H1 (cell line): ENCODE data around the gene GDNF. TPM values are rescaled to one million over a fixed set of nuclear protein-coding genes. Genes with fewer than 3 reads are reported as not detected.

Source experiments
- CTCF ChIA-PET: fragments of 300-600 bp; sonication (Branson Sonifier 250); formaldehyde crosslinking; loops from one replicate; lab custom pipeline; 2021; ENCODE audit not compliant: partially characterized antibody; lab: Charles Lee
- POLR2A ChIA-PET: fragments of 300-600 bp; sonication (Branson Sonifier 250); formaldehyde crosslinking; loops from one replicate; lab custom pipeline; 2021; ENCODE audit warnings: inconsistent platforms; ENCODE audit not compliant: partially characterized antibody; lab: Charles Lee
- DNase-seq, 2 experiments: peaks; one replicate each; pipeline versions ENCODE4 v3.0.0 to v3.0.0-alpha.2; 2010 to 2022; ENCODE audit warnings: low spot score in 2 of 2, low read depth in 1 of 2, mixed read lengths in 1 of 2
- FAIRE-seq: peaks from 2 replicates; lab custom pipeline; 2011; peaks lifted over from hg19 to GRCh38; lab: Jason Lieb, UNC
- H2AFZ ChIP-seq: 2 replicates; pipeline ENCODE4 v1.8.1; 2012; ENCODE audit warnings: low read length, inconsistent platforms
- H2AK5ac ChIP-seq: 2 replicates; pipeline ENCODE4 v1.6.1; 2013; ENCODE audit warnings: low read depth, low read length
- H2BK120ac ChIP-seq: replicated peaks from 2 replicates; pipeline ENCODE3; 2013; ENCODE audit warnings: low read depth, low read length, inconsistent platforms
- H2BK12ac ChIP-seq: 2 replicates; pipeline ENCODE4 v1.6.1; 2013; ENCODE audit warnings: low read depth, low read length
- H2BK15ac ChIP-seq: 2 replicates; pipeline ENCODE4 v1.6.1; 2013; ENCODE audit warnings: low read length
- H2BK20ac ChIP-seq: 2 replicates; pipeline ENCODE4 v1.6.1; 2013; ENCODE audit warnings: low read length
- H2BK5ac ChIP-seq: 2 replicates; pipeline ENCODE4 v1.6.1; 2013; ENCODE audit warnings: low read depth, low read length
- H3K14ac ChIP-seq: 2 replicates; pipeline ENCODE4 v1.6.1; 2013; ENCODE audit warnings: inconsistent platforms; ENCODE audit not compliant: insufficient read length
- H3K18ac ChIP-seq: 2 replicates; pipeline ENCODE4 v1.6.1; 2013; ENCODE audit warnings: low read length; ENCODE audit errors: extremely low read depth
- H3K23ac ChIP-seq: 2 replicates; pipeline ENCODE4 v1.6.1; 2013; ENCODE audit warnings: inconsistent platforms; ENCODE audit not compliant: insufficient read length
- H3K23me2 ChIP-seq: 2 replicates; pipeline ENCODE4 v1.6.1; 2013; ENCODE audit warnings: low read depth, low read length
- H3K27ac ChIP-seq: 2 replicates; pipeline ENCODE4 v1.6.1; 2011; ENCODE audit warnings: low read depth, low read length, inconsistent platforms
- H3K27me3 ChIP-seq, 4 experiments: replicated peaks in 1 of 4; 1 replicate in 1 of 4; 2 replicates in 3 of 4; pipeline versions ENCODE4 v1.6.1 to v1.8.1; 2011 to 2013; ENCODE audit warnings: low read length in 3 of 4, mild to moderate bottlenecking in 3 of 4, inconsistent platforms in 2 of 4, mixed read lengths in 2 of 4, moderate library complexity in 1 of 4; ENCODE audit not compliant: control insufficient read depth in 3 of 4, insufficient read depth in 3 of 4; ENCODE audit errors: extremely low read depth in 1 of 4
- H3K36me3 ChIP-seq, 4 experiments: 2 replicates each; pipeline versions ENCODE4 v1.6.1 to v1.8.1; 2011 to 2013; ENCODE audit warnings: mild to moderate bottlenecking in 4 of 4, low read length in 3 of 4, moderate library complexity in 2 of 4, control low read depth in 1 of 4, inconsistent platforms in 1 of 4; ENCODE audit not compliant: insufficient read depth in 4 of 4, control insufficient read depth in 2 of 4
- H3K4ac ChIP-seq: replicated peaks from 2 replicates; pipeline ENCODE3; 2013; ENCODE audit warnings: low read length, low read depth, mixed read lengths, inconsistent platforms; ENCODE audit not compliant: insufficient read length
- H3K4me1 ChIP-seq, 4 experiments: replicated peaks in 1 of 4; 1 replicate in 1 of 4; 2 replicates in 3 of 4; pipeline versions ENCODE4 v1.6.1 to v1.8.1; 2011 to 2013; ENCODE audit warnings: low read length in 3 of 4, inconsistent platforms in 2 of 4, mixed read lengths in 1 of 4; ENCODE audit not compliant: insufficient read depth in 4 of 4, control insufficient read depth in 3 of 4
- H3K4me2 ChIP-seq, 2 experiments: 2 replicates each; pipeline versions ENCODE4 v1.6.1 to v1.8.1; 2011 to 2013; ENCODE audit warnings: low read depth in 2 of 2, low read length in 2 of 2, control low read depth in 1 of 2, inconsistent platforms in 1 of 2, mild to moderate bottlenecking in 1 of 2; ENCODE audit not compliant: insufficient read depth in 1 of 2
- H3K4me3 ChIP-seq, 4 experiments: fragments of 200-600, 300-600 bp in 1 of 4; sonication (generic), shearing (Covaris generic), sonication (Bioruptor Twin) in 1 of 4; 2 replicates each; pipeline versions ENCODE4 v1.5.1 to v1.8.1; 2011 to 2016; ENCODE audit warnings: low read length in 4 of 4, low read depth in 3 of 4, control low read depth in 2 of 4, inconsistent platforms in 2 of 4, mild to moderate bottlenecking in 2 of 4, mixed read lengths in 1 of 4, moderate library complexity in 1 of 4; ENCODE audit not compliant: insufficient read depth in 2 of 4; ENCODE audit errors: extremely low read depth in 1 of 4
- H3K56ac ChIP-seq: replicated peaks from 2 replicates; pipeline ENCODE3; 2013; ENCODE audit warnings: low read depth, mild to moderate bottlenecking, mixed read lengths, low read length, inconsistent platforms; ENCODE audit not compliant: insufficient read length
- H3K79me1 ChIP-seq: 2 replicates; pipeline ENCODE4 v1.6.1; 2013; ENCODE audit warnings: low read depth, low read length, control low read depth
- H3K79me2 ChIP-seq, 2 experiments: 2 replicates each; pipeline versions ENCODE4 v1.6.1 to v1.8.1; 2012 to 2013; ENCODE audit warnings: low read length in 2 of 2, mild to moderate bottlenecking in 2 of 2, inconsistent platforms in 1 of 2; ENCODE audit not compliant: insufficient read depth in 2 of 2, control insufficient read depth in 1 of 2
- H3K9ac ChIP-seq, 4 experiments: replicated peaks in 1 of 4; 1 replicate in 1 of 4; 2 replicates in 3 of 4; pipeline versions ENCODE4 v1.6.1 to v1.8.1; 2011 to 2013; ENCODE audit warnings: low read depth in 3 of 4, low read length in 3 of 4, control low read depth in 2 of 4, mild to moderate bottlenecking in 2 of 4, moderate library complexity in 2 of 4, inconsistent platforms in 1 of 4; ENCODE audit errors: extremely low read depth in 1 of 4
- H3K9me3 ChIP-seq, 2 experiments: 2 replicates each; pipeline versions ENCODE4 v1.6.1 to v1.8.1; 2012 to 2013; ENCODE audit warnings: mild to moderate bottlenecking in 2 of 2, moderate library complexity in 2 of 2, control low read depth in 1 of 2, inconsistent platforms in 1 of 2, low read depth in 1 of 2, low read length in 1 of 2, mixed read lengths in 1 of 2; ENCODE audit not compliant: insufficient read depth in 2 of 2
- H4K20me1 ChIP-seq, 2 experiments: replicated peaks in 1 of 2; 2 replicates each; pipeline versions ENCODE3 to v1.8.1; 2011 to 2013; ENCODE audit warnings: inconsistent platforms in 2 of 2, low read length in 2 of 2, mild to moderate bottlenecking in 1 of 2; ENCODE audit not compliant: insufficient read depth in 2 of 2, control insufficient read depth in 1 of 2
- H4K5ac ChIP-seq: 2 replicates; pipeline ENCODE4 v1.6.1; 2013; ENCODE audit warnings: low read length, low read depth, mixed read lengths, inconsistent platforms; ENCODE audit not compliant: insufficient read length
- H4K8ac ChIP-seq: 2 replicates; pipeline ENCODE4 v1.8.0; 2013; ENCODE audit warnings: mild to moderate bottlenecking, moderate library complexity, low read length, inconsistent platforms; ENCODE audit not compliant: insufficient read depth; ENCODE audit errors: extremely low read depth
- H4K91ac ChIP-seq: replicated peaks from 2 replicates; pipeline ENCODE3; 2013; ENCODE audit warnings: low read length, mixed read lengths, inconsistent platforms; ENCODE audit not compliant: insufficient read length
- GABPA ChIP-seq: IDR thresholded peaks from 2 replicates; pipeline ENCODE4 v1.6.1; 2011; ENCODE audit warnings: mild to moderate bottlenecking, low read length, moderate library complexity, borderline replicate concordance; ENCODE audit not compliant: insufficient read depth
- KDM1A ChIP-seq: fragments of 200-600, 300-600 bp; sonication (generic); IDR thresholded peaks from 2 replicates; pipeline ENCODE4 v1.7.1; 2016; ENCODE audit warnings: mild to moderate bottlenecking, low read length, borderline replicate concordance
- NRF1 ChIP-seq: IDR thresholded peaks from 2 replicates; pipeline ENCODE4 v1.6.1; 2011; ENCODE audit warnings: mild to moderate bottlenecking, low read depth, low read length, improper control_type of control experiment
- SRF ChIP-seq: IDR thresholded peaks from 2 replicates; pipeline ENCODE4 v1.6.1; 2011; ENCODE audit warnings: mild to moderate bottlenecking, low read depth, low read length, moderate library complexity
- WGBS, 2 experiments: shearing (Covaris generic) in 1 of 2; methylation state at CpG; one replicate each; pipeline versions ENCODE4 v1.1.6 to v1.1.7; 2013 to 2015; ENCODE audit warnings: low lambda C conversion rate in 2 of 2, mixed read lengths in 2 of 2, inconsistent platforms in 1 of 2, low coverage in 1 of 2, missing lambda C conversion rate in 1 of 2; ENCODE audit not compliant: insufficient replicate concordance in 2 of 2, insufficient coverage in 1 of 2, insufficient read length in 1 of 2; ENCODE audit errors: extremely low coverage in 1 of 2, missing lambda C conversion rate in 1 of 2; 5-methylcytosine and 5-hydroxymethylcytosine counted together
- polyA plus RNA-seq, 7 experiments: library from polyadenylated mRNA; depleted of rRNA in 3 of 7; stranded (reverse) in 5 of 7; unstranded in 2 of 7; fragments of >200 nt in 5 of 7; fragments of 200-250 nt in 2 of 7; gene quantifications; 1 replicate in 5 of 7; 2 replicates in 1 of 7; 4 replicates in 1 of 7; pipeline versions ENCODE4 v1.2.1 to v1.2.3, GENCODE V29; 2011 to 2013; ENCODE audit warnings: missing spikeins in 2 of 7, mixed read lengths in 2 of 7
- total RNA-seq: library from RNA; stranded (reverse); fragmentation: NEBNext Ultra II Directional; extraction: Animal tissue kit (Norgen Biotek cat#: 25700); gene quantifications from 2 replicates; pipeline ENCODE4 v1.2.1, GENCODE V29; 2021

GDNF gene
- total and polyA plus RNA-seq, 2 of the 8 experiments (the other 6 are each of a cell fraction or from before 2014, with no cell fraction given): 0.15 to 2.0 TPM

DNA sequence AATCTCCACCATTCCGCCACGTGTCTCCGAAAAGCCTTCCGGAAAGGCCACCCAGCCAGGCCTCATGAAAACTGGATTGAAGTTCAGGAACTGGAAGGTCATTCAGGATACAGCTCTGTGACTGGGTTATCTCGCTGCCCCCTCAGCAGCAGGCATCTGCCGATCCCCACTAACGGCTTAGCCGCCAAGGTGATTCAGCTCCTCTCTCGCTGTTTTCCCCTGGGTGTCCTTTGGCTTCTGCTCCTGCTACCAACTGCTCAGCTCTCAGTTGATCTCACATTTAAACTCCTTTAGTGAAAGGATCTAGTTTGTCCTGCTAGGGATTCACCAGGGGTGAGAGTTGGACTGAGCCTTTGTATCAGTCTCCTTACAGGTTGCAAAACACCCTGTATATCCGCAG, 2.2 kb upstream of the GDNF start:
- no peak overlapping the region for H3K23ac ChIP-seq
- CTCF ChIA-PET: interaction anchor here (1.0 to 2.1 kb wide), 4 partner anchors 58 to 351 kb away, joined by 3 to 8 read pairs (median 4); no protein-coding TSS in a partner anchor
- no peak overlapping the region for H2AK5ac ChIP-seq
- FAIRE-seq: no peak
- H2BK20ac ChIP-seq: no peak overlapping the region
- H2BK5ac ChIP-seq: no peak overlapping the region
- no peaks in the 10 kb centered on the region for H3K79me2 ChIP-seq
- H3K4ac ChIP-seq: no peak overlapping the region
- H2BK120ac ChIP-seq: no peak overlapping the region
- peaks cover 35 to 61% (median 52%) of the 10 kb centered on the region in 4 experiments for H3K27me3 ChIP-seq
- no peak for TF ChIP-seq NRF1
- no peak for TF ChIP-seq GABPA
- no peak for TF ChIP-seq SRF
- TF ChIP-seq KDM1A: no peak
- H3K4me2 ChIP-seq: no peak overlapping the region
- peaks cover 15% of the 10 kb centered on the region for H3K23me2 ChIP-seq
- H4K5ac ChIP-seq: no peak overlapping the region
- DNase-seq: no peak
- POLR2A ChIA-PET: no interaction called here
- H3K18ac ChIP-seq: no peak overlapping the region
- no peaks in the 10 kb centered on the region for H4K20me1 ChIP-seq
- H3K36me3 ChIP-seq: peaks cover 0 to 6% (median 0%) of the 10 kb centered on the region in 4 experiments; a peak in 1 of 8 replicates
- 0 out of 2 replicates have a peak overlapping the region, but pooled peaks have one; percentile 10 for H2BK12ac ChIP-seq
- H3K79me1 ChIP-seq: no peaks in the 10 kb centered on the region
- H2BK15ac ChIP-seq: no peak overlapping the region
- H3K4me1 ChIP-seq: peaks cover 10 to 27% (median 14%) of the 10 kb centered on the region in 4 experiments
- H3K27ac ChIP-seq: no peak overlapping the region
- no peak overlapping the region for H3K56ac ChIP-seq
- H2AFZ ChIP-seq: no peak overlapping the region
- 83% methylated on average over 10 of the region's 10 CpGs; no CpG with 5 or more reads in 1 of the 2 experiments for WGBS, 2 experiments
- no peak overlapping the region; the same call in 1 of the 2 replicates for H4K8ac ChIP-seq
- H3K9me3 ChIP-seq: no peaks in the 10 kb centered on the region; a peak in 1 of 4 replicates
- H4K91ac ChIP-seq: no peak overlapping the region
- no peak overlapping the region for H3K9ac ChIP-seq
- H3K14ac ChIP-seq: no peak overlapping the region
- H3K4me3 ChIP-seq: no peak overlapping the region
